ENCODE data around the gene TAPBP. TPM values are rescaled to one million over a fixed set of nuclear protein-coding genes. Genes with fewer than 3 reads are reported as not detected.

The TAPBP gene
- total and polyA plus RNA-seq, 9 of the 15 experiments (the other 6 are each of a cell fraction or from before 2014, with no cell fraction given) = 5.6 to 74.0 (median 22.3) TPM

DNA sequence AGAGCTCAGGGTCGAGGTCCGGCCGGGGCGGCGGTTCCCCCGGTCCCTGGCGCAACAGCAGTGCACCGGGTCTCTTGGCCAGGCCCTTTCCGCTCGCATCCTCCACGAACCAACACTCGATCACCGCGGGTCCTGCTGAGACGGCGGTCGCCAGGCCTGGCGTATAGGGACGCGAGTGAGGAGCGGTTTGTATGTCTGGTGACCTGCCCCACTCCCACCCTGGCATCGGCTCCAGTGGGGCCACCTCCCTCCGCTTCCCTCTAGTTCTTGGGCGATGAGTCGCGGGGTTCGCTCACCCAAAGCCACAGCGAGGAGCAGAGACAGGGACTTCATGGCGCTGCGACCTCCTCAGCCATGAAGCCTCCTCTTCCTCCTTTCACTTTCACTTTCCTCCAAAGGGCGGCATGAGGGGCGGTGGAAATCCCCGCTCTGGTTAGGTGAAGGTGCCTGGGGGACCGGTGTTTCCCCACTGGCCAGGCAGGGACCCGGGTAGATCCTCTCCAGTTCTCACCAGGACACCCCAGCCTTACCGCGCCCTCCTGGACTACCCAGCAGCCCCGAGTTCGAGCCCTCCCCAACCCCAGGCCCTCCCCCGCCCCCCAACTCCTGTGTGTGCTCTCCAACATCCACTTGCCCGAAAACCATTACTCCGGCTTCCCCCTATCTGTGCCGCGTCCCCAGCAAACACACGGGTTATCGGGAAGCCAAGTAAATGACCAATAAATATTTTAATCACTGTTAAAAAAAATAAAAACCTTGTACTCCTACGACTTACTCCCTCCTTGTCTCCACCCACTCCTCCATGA is at the start of gene TAPBP (continued):
- TF ChIP-seq, protein P1, sequence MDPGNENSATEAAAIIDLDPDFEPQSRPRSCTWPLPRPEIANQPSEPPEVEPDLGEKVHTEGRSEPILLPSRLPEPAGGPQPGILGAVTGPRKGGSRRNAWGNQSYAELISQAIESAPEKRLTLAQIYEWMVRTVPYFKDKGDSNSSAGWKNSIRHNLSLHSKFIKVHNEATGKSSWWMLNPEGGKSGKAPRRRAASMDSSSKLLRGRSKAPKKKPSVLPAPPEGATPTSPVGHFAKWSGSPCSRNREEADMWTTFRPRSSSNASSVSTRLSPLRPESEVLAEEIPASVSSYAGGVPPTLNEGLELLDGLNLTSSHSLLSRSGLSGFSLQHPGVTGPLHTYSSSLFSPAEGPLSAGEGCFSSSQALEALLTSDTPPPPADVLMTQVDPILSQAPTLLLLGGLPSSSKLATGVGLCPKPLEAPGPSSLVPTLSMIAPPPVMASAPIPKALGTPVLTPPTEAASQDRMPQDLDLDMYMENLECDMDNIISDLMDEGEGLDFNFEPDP (CRISPR knock-in tag; IDR thresholded peaks at IDR 0.05) = no peak
- no peak for TF ChIP-seq ZNF445 (CRISPR knock-in tag; IDR thresholded peaks at IDR 0.05; ENCODE audit: low read depth)
- no peak for TF ChIP-seq ZNF140 (CRISPR knock-in tag; IDR thresholded peaks at IDR 0.05)
- no peak for TF ChIP-seq RNF2 (IDR thresholded peaks at IDR 0.05)
- no peak for TF ChIP-seq PCBP1 (IDR thresholded peaks at IDR 0.05; ENCODE audit: low read depth, low read length, poor library complexity, severe bottlenecking)
- no peak for TF ChIP-seq ZBTB5 (IDR thresholded peaks at IDR 0.05)
- TF ChIP-seq SMARCA4 (IDR thresholded peaks at IDR 0.05) = no peak; the same call in 1 of the 2 replicates
- TF ChIP-seq ZNF277 (CRISPR knock-in tag; IDR thresholded peaks at IDR 0.05; ENCODE audit: borderline replicate concordance) = no peak
- TF ChIP-seq HMGXB4 (CRISPR knock-in tag; IDR thresholded peaks at IDR 0.05) = 0 out of 2 replicates have a peak, but pooled peaks have one; percentile 29
- TF ChIP-seq STAT6 (CRISPR knock-in tag; IDR thresholded peaks at IDR 0.05) = no peak
- TF ChIP-seq MTA1 (IDR thresholded peaks at IDR 0.05; ENCODE audit: borderline replicate concordance) = 0 out of 2 replicates have a peak, but pooled peaks have one; percentile 5
- 0 out of 2 replicates have a peak, but pooled peaks have one; percentile 3 for TF ChIP-seq FOSL1 (tag; conservative IDR thresholded peaks at IDR 0.05)

All from K562 (cell line).